Fibroblast of mammary gland (primary cell): ENCODE results near the gene RTN4.

Experiments used
- DNase-seq: peaks from one replicate; pipeline ENCODE4 v3.0.0-alpha.2; 2010; ENCODE audit warnings: low read depth
- H3K4me3 ChIP-seq: 2 replicates; pipeline ENCODE4 v1.5.1; 2011; ENCODE audit warnings: low read depth, mild to moderate bottlenecking, low read length, moderate library complexity; ENCODE audit not compliant: control insufficient read depth
- TF ChIP-seq, protein P1 (sequence below): conservative IDR thresholded peaks from 2 replicates; pipeline ENCODE4 v1.5.1; 2011; ENCODE audit warnings: low read depth, low read length, inconsistent platforms; ENCODE audit not compliant: control insufficient read depth, insufficient read depth

RTN4 gene

DNA sequence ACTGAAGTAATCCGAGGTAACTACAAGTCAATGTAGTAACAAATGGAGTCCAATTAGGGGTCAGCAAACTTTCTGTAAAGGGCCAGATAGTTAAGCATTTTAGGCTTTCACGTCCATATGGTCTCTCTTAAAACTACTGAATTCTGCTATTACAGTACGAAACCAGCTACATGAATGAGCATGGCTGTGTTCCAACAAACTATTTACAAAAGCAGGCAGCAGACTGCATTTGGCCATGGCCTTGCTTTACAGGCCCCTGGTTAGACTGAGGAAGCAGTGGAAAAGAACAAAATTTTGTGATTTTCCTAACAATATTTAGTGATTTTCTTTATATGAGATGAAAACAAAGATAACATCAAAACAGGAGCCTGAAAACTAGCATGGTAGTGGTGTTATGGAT lies 64.0 kb downstream of the RTN4 start:
- TF ChIP-seq, protein P1, sequence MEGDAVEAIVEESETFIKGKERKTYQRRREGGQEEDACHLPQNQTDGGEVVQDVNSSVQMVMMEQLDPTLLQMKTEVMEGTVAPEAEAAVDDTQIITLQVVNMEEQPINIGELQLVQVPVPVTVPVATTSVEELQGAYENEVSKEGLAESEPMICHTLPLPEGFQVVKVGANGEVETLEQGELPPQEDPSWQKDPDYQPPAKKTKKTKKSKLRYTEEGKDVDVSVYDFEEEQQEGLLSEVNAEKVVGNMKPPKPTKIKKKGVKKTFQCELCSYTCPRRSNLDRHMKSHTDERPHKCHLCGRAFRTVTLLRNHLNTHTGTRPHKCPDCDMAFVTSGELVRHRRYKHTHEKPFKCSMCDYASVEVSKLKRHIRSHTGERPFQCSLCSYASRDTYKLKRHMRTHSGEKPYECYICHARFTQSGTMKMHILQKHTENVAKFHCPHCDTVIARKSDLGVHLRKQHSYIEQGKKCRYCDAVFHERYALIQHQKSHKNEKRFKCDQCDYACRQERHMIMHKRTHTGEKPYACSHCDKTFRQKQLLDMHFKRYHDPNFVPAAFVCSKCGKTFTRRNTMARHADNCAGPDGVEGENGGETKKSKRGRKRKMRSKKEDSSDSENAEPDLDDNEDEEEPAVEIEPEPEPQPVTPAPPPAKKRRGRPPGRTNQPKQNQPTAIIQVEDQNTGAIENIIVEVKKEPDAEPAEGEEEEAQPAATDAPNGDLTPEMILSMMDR = no peak
- DNase-seq = no peak
- no peak overlapping the region for H3K4me3 ChIP-seq

DNA sequence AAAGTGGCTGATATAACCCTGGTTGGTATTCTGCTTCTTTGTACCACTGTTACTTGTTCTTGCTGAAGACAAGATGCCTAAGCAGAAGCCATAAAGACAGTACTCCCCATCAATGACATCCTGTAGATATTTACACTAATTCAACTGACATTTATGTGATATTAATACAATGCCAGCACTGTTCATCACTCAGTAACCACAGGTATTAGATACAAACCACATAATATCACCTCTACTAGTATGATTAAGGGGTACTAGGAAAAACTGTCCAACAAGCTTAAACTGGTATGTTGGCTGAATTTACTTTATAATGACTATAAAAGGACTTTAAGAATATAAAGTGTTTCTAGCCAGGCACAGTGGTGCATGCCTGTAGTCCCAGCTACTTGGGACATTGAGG lies 65.8 kb downstream of the RTN4 start:
- no peak overlapping the region for H3K4me3 ChIP-seq
- no peak for DNase-seq
- TF ChIP-seq, protein P1 = no peak

DNA sequence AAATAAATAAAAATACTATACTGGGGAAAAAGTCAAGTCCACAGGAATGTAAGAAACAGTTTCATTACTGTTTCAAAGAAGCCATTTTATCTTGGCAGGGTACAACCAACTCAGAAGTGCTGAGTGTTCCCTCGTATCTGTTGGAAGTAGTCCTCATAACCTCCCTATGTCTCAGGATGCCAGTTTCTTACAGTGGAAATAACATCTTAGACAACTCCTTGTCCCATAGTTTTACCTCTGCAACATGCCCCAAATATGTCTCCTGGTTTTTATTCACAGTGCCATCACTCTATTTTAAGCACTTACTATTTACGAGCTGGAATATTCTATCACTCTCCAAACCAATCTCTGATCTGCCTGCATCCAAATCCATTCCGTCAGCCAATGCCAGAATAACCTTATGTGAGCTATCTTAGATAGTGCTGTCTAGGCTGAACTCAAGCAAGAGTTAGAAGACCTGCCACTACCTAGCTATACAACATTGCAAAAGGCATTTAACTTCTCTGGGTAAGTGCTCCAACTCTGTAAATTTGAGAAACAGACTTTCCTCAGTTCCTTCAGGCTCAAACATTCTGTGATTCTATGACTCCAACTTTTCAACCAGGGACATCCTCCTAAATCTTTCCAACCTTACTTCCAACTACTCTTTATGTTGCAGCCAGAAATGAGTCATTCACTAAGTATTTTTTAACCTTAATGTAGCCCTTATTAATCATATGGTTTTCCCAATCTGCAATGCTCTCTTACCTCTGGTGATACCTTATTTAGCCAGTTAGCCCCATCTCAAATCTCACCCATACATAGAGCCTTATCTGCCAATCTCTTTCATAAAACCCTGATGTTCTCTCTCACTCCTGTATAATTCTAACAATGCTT lies 66.7 kb downstream of the RTN4 start:
- peak; percentile 45 for DNase-seq
- H3K4me3 ChIP-seq = no peak overlapping the region
- TF ChIP-seq, protein P1 = no peak

DNA sequence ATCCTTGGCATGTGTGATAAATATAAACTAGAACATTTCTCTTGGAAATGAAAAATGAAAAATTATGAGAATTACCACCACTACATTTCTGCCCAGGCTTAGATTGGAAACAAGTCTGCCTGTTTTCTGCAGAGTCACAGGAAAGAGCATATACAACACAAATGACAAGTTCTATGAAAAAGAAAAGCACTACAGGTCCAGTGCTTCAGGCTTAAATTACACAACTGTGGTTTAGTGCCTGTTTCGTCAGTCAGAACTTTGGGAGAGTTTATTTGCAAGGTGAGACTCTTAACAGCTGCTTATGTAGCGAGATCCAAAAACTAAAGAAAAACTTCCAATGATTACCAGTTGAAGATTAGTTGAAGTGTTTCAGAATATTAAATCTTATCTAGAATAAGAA lies 68.9 kb downstream of the RTN4 start:
- no peak for DNase-seq
- TF ChIP-seq, protein P1 = no peak
- H3K4me3 ChIP-seq = no peak overlapping the region

DNA sequence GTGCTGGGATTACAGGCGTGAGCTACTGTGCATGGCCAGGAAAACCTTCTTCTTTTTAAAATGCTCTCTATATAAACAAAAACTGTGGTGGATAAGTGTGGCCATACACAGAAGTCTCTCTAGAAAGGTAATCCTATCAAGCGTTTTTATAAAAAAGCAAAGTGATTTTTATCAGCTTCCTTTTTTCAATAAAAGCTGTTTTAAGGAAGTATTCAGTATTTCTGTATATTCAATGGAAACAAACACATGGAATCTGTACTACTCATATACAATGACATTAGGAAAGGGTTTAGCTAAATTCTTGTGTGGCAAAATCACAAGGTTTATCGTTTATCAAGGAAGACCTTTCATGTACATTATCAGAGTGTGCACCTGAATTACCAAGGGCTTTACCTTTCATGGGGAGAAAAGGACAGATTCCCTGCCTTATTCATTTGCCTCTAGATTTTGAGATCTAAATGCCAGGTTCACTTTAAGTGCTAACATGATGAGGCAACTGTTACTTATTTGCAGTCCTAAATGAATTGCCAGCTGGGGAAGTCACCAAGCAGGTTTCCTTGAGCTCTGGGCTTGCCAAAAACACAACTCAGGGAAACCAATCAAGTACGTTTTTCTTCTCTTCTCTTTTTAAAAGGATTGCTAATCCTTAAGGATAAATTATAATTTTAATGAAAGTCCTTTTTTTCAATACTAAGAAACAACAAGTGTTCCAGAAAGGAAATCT lies 70.8 kb downstream of the RTN4 start:
- no peak for DNase-seq
- TF ChIP-seq, protein P1 = no peak
- H3K4me3 ChIP-seq = no peak overlapping the region

DNA sequence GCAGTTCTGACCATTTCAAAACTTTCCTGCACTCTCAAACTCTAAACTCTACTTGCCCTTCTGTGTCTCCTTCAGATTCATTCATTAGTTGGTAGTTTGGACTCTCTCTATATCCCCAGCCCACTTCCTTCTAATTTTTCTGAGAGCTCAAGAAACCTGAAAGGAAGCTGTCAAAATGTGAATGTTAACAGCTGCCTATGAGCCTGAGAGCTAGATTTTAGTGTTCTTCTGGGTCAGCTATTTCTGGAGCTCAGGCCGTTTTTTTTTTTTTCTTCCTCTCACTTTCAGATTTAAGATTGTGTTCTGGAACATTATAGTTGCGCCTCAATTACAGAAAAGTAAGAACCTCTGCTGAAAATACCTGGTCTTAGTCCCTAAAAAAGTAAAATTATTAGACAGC lies 73.1 kb downstream of the RTN4 start:
- no peak overlapping the region for H3K4me3 ChIP-seq
- no peak for DNase-seq
- TF ChIP-seq, protein P1 = no peak
